Measurements from ENCODE around the gene FXR2. TPM values are rescaled to one million over a fixed set of nuclear protein-coding genes. Genes with fewer than 3 reads are reported as not detected.

FXR2 gene
- total RNA-seq, 2 experiments from 2014 or later = 30.4 to 31.2 TPM

DNA sequence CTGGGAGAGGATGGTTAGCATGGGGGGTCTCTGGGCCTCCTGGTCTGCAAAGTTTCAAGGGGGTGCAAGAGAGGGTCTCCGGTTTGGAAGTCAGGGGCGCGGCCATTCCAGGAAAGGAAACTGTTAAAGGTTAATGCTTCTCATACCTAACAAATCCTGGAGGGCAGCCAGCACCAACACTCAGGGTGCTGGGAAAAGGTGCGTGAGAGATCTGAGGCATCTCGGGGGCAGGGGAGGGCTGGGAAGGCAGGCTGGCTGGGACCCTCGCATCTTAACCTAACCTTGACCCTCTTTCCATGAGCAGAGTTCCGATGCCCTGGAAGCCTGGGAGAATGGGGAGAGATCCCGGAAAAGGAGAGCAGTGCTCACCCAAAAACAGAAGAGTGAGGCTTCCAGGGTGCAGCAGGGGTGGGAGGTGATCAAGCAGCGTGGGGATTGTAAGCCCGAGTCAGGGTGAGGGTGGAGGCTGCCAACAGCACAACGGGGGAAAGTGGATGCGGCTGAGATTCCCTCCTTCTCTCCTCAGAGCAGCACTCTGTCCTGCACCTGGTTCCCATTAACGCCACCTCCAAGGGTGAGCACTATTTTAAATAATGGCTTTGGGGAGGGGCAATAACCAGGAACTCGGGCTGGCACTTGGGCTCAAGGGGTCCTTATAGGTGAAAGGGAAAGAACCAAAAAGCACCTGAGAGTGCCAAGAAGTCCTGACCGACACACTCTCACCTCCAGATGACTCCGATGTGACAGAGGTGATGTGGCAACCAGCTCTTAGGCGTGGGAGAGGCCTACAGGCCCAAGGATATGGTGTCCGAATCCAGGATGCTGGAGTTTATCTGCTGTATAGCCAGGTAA lies 55.2 kb downstream of the FXR2 start:
- ChIA-PET POLR2A (interaction anchor here (1.0 to 4.5 kb wide), 11 partner anchors 13 to 175 kb away, joined by 3 to 80 read pairs (median 13); partner anchors contain the start of genes MPDU1, POLR2A, TMEM102 and TP53), CTCF (interaction anchor here (0.7 to 6.2 kb wide), 28 partner anchors 7 to 319 kb away, joined by 3 to 207 read pairs (median 10); partner anchors contain the start of genes CD68, GABARAP, MPDU1 and SOX15)
- no peaks in the 10 kb centered on the region for H3K27me3 Mint-ChIP-seq
- no peak overlapping the region for H3K27ac Mint-ChIP-seq
- H3K36me3 Mint-ChIP-seq (ENCODE audit: low read depth) = peaks cover 36% of the 10 kb centered on the region
- no peaks in the 10 kb centered on the region for H3K9me3 Mint-ChIP-seq
- peaks cover 63% of the 10 kb centered on the region for H3K4me1 Mint-ChIP-seq
- H3K4me3 Mint-ChIP-seq = no peak overlapping the region
- DNase-seq = no peak

DNA sequence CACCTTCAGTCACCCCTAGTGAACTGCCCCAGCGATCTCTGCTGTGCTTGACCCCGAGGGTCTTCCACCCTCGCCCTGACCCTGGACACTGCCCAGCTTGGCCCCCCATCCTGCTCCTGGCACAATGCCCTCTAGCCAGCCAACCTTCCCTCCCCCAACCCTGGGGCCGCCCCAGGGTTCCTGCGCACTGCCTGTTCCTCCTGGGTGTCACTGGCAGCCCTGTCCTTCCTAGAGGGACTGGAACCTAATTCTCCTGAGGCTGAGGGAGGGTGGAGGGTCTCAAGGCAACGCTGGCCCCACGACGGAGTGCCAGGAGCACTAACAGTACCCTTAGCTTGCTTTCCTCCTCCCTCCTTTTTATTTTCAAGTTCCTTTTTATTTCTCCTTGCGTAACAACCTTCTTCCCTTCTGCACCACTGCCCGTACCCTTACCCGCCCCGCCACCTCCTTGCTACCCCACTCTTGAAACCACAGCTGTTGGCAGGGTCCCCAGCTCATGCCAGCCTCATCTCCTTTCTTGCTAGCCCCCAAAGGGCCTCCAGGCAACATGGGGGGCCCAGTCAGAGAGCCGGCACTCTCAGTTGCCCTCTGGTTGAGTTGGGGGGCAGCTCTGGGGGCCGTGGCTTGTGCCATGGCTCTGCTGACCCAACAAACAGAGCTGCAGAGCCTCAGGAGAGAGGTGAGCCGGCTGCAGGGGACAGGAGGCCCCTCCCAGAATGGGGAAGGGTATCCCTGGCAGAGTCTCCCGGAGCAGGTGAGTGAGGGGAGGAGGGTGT lies 56.0 kb downstream of the FXR2 start, which contains the start of gene TNFSF13:
Gene TNFSF13, plus strand, starts transcription at position 207 of the 776 bp plus-strand sequence. Its CDS starts 290 bp downstream, at position 497.
- Mint-ChIP-seq H3K4me3 (no peak within 1 kb of the TSS), H3K36me3 (ENCODE audit: low read depth) (peaks cover 34% of the 10 kb centered on the region), H3K27ac (peak within 1 kb of the TSS; percentile 49), H3K9me3 (no peaks in the 10 kb centered on the region), H3K27me3 (no peaks in the 10 kb centered on the region), H3K4me1 (peaks cover 60% of the 10 kb centered on the region)
- no peak for DNase-seq
- POLR2A ChIA-PET = interaction anchor here (1.3 to 3.7 kb wide), 2 partner anchors 46 to 129 kb away, joined by 3 to 26 read pairs; partner anchors contain the start of genes TP53 and WRAP53
- CTCF ChIA-PET = interaction anchor here (1.0 to 6.2 kb wide), 3 partner anchors 39 to 203 kb away, joined by 3 to 207 read pairs (median 3); no protein-coding TSS in a partner anchor

DNA sequence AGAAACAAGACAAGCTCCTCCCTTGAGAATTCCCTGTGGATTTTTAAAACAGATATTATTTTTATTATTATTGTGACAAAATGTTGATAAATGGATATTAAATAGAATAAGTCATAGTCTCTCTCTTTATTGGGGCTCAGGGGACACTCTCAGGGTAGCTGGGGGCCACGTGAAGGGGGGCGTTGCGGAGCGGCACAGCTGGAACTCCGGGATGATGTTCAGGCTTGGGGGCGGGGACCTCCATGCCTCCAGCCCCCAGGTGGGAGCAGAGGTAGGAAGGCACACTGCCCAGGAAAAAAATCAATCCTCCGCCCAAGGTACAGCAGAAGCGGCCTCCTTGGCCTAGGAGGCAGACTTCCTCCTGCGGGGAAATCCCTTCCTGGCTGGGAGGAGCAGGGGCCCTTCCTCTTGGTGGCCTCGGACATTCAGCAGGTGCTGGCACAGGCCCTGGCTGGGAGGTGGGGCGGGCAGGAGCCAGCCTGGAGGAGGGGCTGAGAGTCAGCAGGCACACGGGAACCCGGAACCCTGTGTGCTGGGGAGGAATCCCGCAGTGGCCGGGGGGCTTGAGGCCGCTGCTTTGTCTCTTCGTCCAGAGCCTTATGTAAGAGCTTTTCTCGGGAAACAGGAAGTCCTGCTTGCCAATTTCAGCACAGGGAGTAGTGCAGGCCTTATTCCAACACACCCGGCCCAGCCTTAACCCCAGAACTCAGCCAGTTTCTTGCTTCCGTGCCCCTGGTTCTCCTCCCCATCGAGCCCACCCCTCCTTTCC lies 56.7 kb downstream of the FXR2 start:
- ChIA-PET POLR2A (interaction anchor here (1.1 to 1.3 kb wide), 3 partner anchors 9 to 221 kb away, joined by 3 to 4 read pairs (median 3); partner anchors contain the start of genes ACAP1 and TNFSF12), CTCF (interaction anchor here (0.6 to 6.2 kb wide), 4 partner anchors 8 to 202 kb away, joined by 3 to 207 read pairs (median 4); no protein-coding TSS in a partner anchor)
- peak overlapping the region; percentile 49 for H3K27ac Mint-ChIP-seq
- H3K4me1 Mint-ChIP-seq = peaks cover 65% of the 10 kb centered on the region
- H3K27me3 Mint-ChIP-seq = no peaks in the 10 kb centered on the region
- peaks cover 39% of the 10 kb centered on the region for H3K36me3 Mint-ChIP-seq (ENCODE audit: low read depth)
- H3K4me3 Mint-ChIP-seq = no peak overlapping the region
- H3K9me3 Mint-ChIP-seq = no peaks in the 10 kb centered on the region
- no peak for DNase-seq

DNA sequence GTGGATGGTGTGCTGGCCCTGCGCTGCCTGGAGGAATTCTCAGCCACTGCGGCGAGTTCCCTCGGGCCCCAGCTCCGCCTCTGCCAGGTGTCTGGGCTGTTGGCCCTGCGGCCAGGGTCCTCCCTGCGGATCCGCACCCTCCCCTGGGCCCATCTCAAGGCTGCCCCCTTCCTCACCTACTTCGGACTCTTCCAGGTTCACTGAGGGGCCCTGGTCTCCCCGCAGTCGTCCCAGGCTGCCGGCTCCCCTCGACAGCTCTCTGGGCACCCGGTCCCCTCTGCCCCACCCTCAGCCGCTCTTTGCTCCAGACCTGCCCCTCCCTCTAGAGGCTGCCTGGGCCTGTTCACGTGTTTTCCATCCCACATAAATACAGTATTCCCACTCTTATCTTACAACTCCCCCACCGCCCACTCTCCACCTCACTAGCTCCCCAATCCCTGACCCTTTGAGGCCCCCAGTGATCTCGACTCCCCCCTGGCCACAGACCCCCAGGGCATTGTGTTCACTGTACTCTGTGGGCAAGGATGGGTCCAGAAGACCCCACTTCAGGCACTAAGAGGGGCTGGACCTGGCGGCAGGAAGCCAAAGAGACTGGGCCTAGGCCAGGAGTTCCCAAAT lies 57.4 kb downstream of the FXR2 start:
- no peak overlapping the region for H3K27ac Mint-ChIP-seq
- ChIA-PET CTCF (interaction anchor here (0.6 to 6.2 kb wide), 2 partner anchors 9 to 37 kb away, joined by 4 to 207 read pairs; no protein-coding TSS in a partner anchor), POLR2A (interaction anchor here (1.1 to 1.2 kb wide), 2 partner anchors 8 to 221 kb away, joined by 3 to 4 read pairs; partner anchors contain the start of genes ACAP1 and TNFSF12)
- DNase-seq = no peak
- H3K27me3 Mint-ChIP-seq = no peaks in the 10 kb centered on the region
- no peaks in the 10 kb centered on the region for H3K9me3 Mint-ChIP-seq
- no peak overlapping the region for H3K4me3 Mint-ChIP-seq
- H3K36me3 Mint-ChIP-seq (ENCODE audit: low read depth) = peaks cover 37% of the 10 kb centered on the region
- H3K4me1 Mint-ChIP-seq = peaks cover 65% of the 10 kb centered on the region

DNA sequence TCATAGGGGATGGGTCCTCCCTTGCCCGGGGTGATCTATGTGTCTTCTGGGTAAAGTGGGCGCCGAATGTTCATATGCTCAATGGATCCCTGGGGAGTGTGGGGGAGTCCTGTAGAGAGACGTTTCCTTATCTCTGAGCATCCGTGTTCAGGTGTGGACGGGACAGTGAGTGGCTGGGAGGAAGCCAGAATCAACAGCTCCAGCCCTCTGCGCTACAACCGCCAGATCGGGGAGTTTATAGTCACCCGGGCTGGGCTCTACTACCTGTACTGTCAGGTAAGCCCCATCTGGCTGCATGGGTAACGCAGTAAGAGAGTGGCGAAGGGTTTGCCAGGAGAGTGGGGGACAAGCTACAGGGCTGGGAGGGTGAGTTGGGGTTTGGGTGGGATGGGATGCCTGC lies 58.1 kb downstream of the FXR2 start:
- H3K27ac Mint-ChIP-seq = no peak overlapping the region
- H3K9me3 Mint-ChIP-seq = no peaks in the 10 kb centered on the region
- no peaks in the 10 kb centered on the region for H3K27me3 Mint-ChIP-seq
- no peak for DNase-seq
- ChIA-PET POLR2A (interaction anchor here (1.2 kb wide), 1 partner anchor 220 kb away, joined by 3 read pairs; the partner anchor contains the start of gene ACAP1), CTCF (interaction anchor here (6.2 kb wide), 1 partner anchor 37 kb away, joined by 207 read pairs; no protein-coding TSS in a partner anchor)
- no peak overlapping the region for H3K4me3 Mint-ChIP-seq
- H3K36me3 Mint-ChIP-seq (ENCODE audit: low read depth) = peaks cover 41% of the 10 kb centered on the region
- H3K4me1 Mint-ChIP-seq = peaks cover 71% of the 10 kb centered on the region

DNA sequence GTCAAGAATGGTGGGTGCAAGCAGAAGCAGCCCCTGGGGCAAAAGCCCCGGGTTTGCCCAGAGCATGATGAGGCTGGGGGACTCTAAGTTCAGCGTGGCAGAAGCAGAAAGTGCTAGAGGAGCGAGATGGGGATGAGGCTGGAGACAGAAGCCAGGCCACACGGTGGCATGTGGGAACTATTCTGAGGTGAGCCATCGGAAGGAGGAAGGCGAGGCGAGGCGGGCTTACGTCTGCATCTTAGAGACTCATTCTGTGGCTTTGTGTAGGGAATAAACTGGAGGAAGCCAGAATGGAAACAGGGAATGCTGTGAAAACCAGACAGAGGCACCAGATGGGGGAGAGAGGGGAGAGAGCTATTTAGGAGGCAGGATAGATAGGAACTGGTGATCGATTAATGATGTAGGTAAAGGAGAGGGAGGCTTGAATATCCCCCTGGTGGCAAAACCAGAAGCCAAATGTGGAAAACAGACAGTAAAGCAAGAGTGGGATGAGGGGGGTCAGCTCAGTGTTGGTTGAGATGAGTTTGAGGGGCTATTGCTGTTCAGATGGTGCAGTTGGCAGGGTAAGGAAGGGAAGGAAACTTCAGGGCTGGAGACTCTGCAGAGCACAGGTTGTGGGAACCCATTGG lies 59.3 kb downstream of the FXR2 start:
- no peak for DNase-seq
- H3K4me3 Mint-ChIP-seq = no peak overlapping the region
- peaks cover 74% of the 10 kb centered on the region for H3K4me1 Mint-ChIP-seq
- H3K36me3 Mint-ChIP-seq (ENCODE audit: low read depth) = peaks cover 48% of the 10 kb centered on the region
- ChIA-PET POLR2A (no interaction called here), CTCF (interaction anchor here (0.6 to 1.2 kb wide), 2 partner anchors 41 to 70 kb away, joined by 3 to 7 read pairs; no protein-coding TSS in a partner anchor)
- no peaks in the 10 kb centered on the region for H3K9me3 Mint-ChIP-seq
- peak overlapping the region; percentile 18 for H3K27ac Mint-ChIP-seq
- no peaks in the 10 kb centered on the region for H3K27me3 Mint-ChIP-seq

DNA sequence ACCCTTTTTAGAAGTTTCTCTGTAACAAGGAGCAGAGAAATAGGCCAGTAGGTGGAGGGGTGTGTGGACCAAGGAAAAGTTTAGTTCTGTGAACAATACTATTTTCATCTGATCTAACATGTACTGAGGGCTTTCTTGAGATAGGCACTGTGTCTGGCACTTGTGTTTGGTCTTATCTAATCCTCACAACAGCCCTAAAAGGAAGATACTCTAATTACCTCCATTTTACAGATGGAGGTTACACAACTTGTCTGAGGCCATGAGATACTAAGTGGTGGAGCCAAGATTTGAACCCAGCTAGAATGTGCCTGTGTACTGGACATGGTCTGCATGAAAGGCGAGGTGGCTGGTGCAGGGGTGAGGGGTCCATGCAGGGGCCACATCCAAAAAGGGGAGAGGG lies 61.3 kb downstream of the FXR2 start:
- Mint-ChIP-seq H3K27me3 (no peaks in the 10 kb centered on the region), H3K9me3 (no peaks in the 10 kb centered on the region), H3K36me3 (ENCODE audit: low read depth) (peaks cover 56% of the 10 kb centered on the region), H3K4me3 (peak overlapping the region; percentile 68), H3K27ac (peak overlapping the region; percentile 95), H3K4me1 (peaks cover 72% of the 10 kb centered on the region)
- ChIA-PET CTCF (interaction anchor here (1.0 to 2.7 kb wide), 4 partner anchors 7 to 198 kb away, joined by 3 to 20 read pairs (median 11); partner anchors contain the start of genes SENP3 and TMEM95), POLR2A (interaction anchor here (1.2 to 2.4 kb wide), 5 partner anchors 18 to 134 kb away, joined by 3 to 16 read pairs (median 7); partner anchors contain the start of genes MPDU1, TP53 and WRAP53)
- DNase-seq = no peak

DNA sequence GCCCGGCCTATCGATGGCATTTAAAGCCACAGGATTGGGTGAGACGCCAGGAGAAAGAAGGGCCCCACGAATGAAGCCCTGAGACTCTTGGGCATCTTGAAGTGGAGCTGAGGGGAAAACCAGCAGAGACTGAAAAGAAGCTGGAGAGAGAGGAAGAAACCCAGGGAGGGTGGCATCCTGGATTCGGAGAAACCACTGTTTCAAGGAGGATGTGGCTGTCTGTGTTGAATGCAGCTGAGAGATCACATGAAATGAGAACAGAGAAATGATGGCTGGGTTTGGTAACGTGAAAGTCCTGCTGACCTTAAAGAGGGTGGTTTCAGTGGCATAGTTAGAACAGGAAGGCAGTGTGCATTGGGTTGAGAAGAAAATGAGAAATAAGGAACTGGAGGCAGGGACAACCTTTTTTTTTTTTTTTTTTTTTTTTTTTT lies 62.1 kb downstream of the FXR2 start:
- Mint-ChIP-seq H3K9me3 (no peaks in the 10 kb centered on the region), H3K27me3 (no peaks in the 10 kb centered on the region), H3K36me3 (ENCODE audit: low read depth) (peaks cover 55% of the 10 kb centered on the region), H3K27ac (peak overlapping the region; percentile 95), H3K4me1 (peaks cover 75% of the 10 kb centered on the region), H3K4me3 (peak overlapping the region; percentile 68)
- ChIA-PET POLR2A (interaction anchor here (0.6 to 2.4 kb wide), 16 partner anchors 8 to 223 kb away, joined by 3 to 16 read pairs (median 4); partner anchors contain the start of genes ACAP1, MPDU1, POLR2A and SENP3), CTCF (interaction anchor here (0.6 to 2.7 kb wide), 8 partner anchors 8 to 197 kb away, joined by 3 to 20 read pairs (median 3); partner anchors contain the start of genes SENP3, TMEM95 and ZBTB4)
- DNase-seq = peak; percentile 74

DNA sequence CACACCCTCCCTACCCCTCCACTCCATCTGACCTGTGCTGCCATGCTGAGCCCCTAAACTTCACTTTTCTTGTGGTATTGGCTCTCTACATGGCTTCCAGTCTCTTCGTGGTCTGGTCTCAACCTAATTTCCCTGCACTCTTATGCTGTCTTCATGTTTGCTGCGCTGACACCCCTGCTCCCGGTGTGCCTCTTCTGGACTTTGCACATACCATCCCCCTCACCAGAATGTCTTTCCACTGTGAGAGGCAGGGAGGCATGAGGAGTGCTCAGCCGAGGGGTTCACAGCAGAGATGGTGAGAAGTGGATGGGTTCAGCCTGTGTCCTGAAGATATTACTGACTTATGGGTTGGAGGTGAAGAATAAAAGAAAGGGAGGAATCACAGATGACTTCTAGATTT lies 63.3 kb downstream of the FXR2 start:
- peak overlapping the region; percentile 95 for H3K27ac Mint-ChIP-seq
- H3K4me3 Mint-ChIP-seq = peak overlapping the region; percentile 31
- POLR2A ChIA-PET = interaction anchor here (1.6 to 2.9 kb wide), 4 partner anchors 10 to 38 kb away, joined by 4 to 21 read pairs (median 14); partner anchors contain the start of genes MPDU1 and SENP3
- CTCF ChIA-PET = interaction anchor here (2.5 to 2.7 kb wide), 2 partner anchors 9 to 38 kb away, joined by 16 to 20 read pairs; partner anchors contain the start of gene SENP3
- H3K4me1 Mint-ChIP-seq = peaks cover 74% of the 10 kb centered on the region
- peaks cover 52% of the 10 kb centered on the region for H3K36me3 Mint-ChIP-seq (ENCODE audit: low read depth)
- DNase-seq = no peak
- no peaks in the 10 kb centered on the region for H3K9me3 Mint-ChIP-seq
- no peaks in the 10 kb centered on the region for H3K27me3 Mint-ChIP-seq

DNA sequence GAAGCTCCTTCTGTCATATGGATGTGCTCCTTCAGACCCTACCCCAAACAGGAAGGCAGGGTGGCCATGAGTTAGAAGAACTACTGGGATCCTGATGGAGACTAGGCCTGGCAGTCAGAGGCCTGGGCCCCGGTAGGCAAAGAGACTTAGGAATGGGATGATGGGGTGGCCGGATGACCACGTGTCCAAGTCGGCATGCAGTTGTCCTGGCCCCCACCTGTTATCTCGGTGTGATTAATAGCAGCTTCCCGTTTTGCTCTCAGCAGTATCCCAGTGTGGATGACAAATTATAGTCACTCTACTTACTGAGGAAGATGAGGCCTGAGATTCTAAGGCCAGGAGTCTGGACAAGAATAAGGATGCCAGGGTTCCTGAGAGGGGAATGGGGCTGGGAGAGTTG lies 64.4 kb downstream of the FXR2 start:
- H3K9me3 Mint-ChIP-seq = no peaks in the 10 kb centered on the region
- H3K4me3 Mint-ChIP-seq = peak overlapping the region; percentile 99
- ChIA-PET CTCF (interaction anchor here (0.5 to 5.1 kb wide), 3 partner anchors 8 to 34 kb away, joined by 3 to 33 read pairs (median 5); partner anchors contain the start of genes MPDU1 and SENP3), POLR2A (interaction anchor here (1.0 to 4.1 kb wide), 6 partner anchors 11 to 214 kb away, joined by 4 to 24 read pairs (median 12); partner anchors contain the start of genes ACAP1, MPDU1, POLR2A and SENP3)
- no peaks in the 10 kb centered on the region for H3K27me3 Mint-ChIP-seq
- H3K36me3 Mint-ChIP-seq (ENCODE audit: low read depth) = peaks cover 50% of the 10 kb centered on the region
- peak overlapping the region; percentile 93 for H3K27ac Mint-ChIP-seq
- no peak for DNase-seq
- peaks cover 68% of the 10 kb centered on the region for H3K4me1 Mint-ChIP-seq
